GM06990 (cell line): ENCODE data around the gene SH3BP5L.

ENCODE experiments used
- DNase-seq: peaks from one replicate; pipeline ENCODE4 v3.0.0-alpha.2; 2011; ENCODE audit not compliant: insufficient read length; ENCODE audit errors: extremely low read depth
- H3K27me3 ChIP-seq: replicated peaks from 2 replicates; pipeline ENCODE4 v1.6.0; 2011; ENCODE audit warnings: low read length; ENCODE audit not compliant: control insufficient read depth, insufficient read depth
- H3K36me3 ChIP-seq: 2 replicates; pipeline ENCODE4 v1.5.1; 2011; ENCODE audit warnings: low read length; ENCODE audit not compliant: control insufficient read depth, insufficient read depth
- H3K4me3 ChIP-seq: replicated peaks from 2 replicates; pipeline ENCODE4 v1.5.1; 2011; ENCODE audit warnings: low read depth, mild to moderate bottlenecking, control low read depth, low read length
- CTCF ChIP-seq: IDR thresholded peaks from 2 replicates; pipeline ENCODE4 v1.5.1; 2011; ENCODE audit warnings: low read length, control low read depth, mild to moderate bottlenecking, inconsistent platforms; ENCODE audit not compliant: insufficient read depth, poor library complexity, severe bottlenecking

The SH3BP5L gene

GRCh38 chr1:248839168-248839555 lies 13.4 kb upstream of the SH3BP5L start:
- H3K36me3 ChIP-seq = no peaks in the 10 kb centered on the region
- no peaks in the 10 kb centered on the region for H3K27me3 ChIP-seq
- H3K4me3 ChIP-seq = peak overlapping the region; percentile 81
- no peak for DNase-seq
- TF ChIP-seq CTCF = no peak

GRCh38 chr1:248838357-248839167 lies 12.8 kb upstream of the SH3BP5L start:
- Histone ChIP-seq H3K4me3 (peak overlapping the region; percentile 81), H3K36me3 (no peaks in the 10 kb centered on the region), H3K27me3 (no peaks in the 10 kb centered on the region)
- DNase-seq = peak; percentile 92
- no peak for TF ChIP-seq CTCF

DNA sequence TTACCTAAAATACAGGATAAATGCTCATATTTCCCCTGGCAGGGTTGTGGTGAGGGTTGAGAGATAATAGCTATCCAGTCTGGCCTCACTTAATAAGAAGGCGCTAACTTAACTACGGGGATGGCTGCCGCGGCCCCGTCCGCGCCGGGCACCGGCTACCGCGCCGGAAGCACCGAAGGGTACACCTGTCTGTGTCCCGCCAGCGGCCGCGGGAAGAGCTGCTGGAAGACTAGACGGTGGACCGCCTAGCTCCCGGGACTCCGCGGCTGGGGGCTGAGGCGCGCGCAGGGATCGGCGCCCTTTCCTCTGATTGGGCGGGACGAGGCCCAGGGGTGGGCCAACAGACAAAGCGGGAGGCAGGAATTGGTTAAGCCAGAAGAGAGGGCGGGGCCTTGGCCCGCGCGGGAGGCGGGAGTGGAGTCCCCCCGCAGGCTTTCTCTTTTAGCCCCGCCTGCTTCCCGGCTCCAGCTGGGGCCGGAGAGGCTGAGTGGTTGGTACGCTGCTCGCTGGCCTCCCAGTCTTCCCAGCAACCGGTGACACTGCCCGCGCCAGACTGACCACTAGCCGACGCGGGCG lies 12.2 kb upstream of the SH3BP5L start, which contains the start of gene ZNF672:
Gene ZNF672 (plus strand): TSS at position 444 of the 576 bp plus-strand sequence. CDS start 9,051 bp downstream, outside the sequence.
- no peaks in the 10 kb centered on the region for H3K36me3 ChIP-seq
- peak within 1 kb of the TSS; percentile 81 for H3K4me3 ChIP-seq
- H3K27me3 ChIP-seq = no peaks in the 10 kb centered on the region
- no peak for TF ChIP-seq CTCF
- peak; percentile 97 for DNase-seq

- no peak for TF ChIP-seq CTCF
- Histone ChIP-seq H3K36me3 (no peaks in the 10 kb centered on the region), H3K4me3 (peak overlapping the region; percentile 81), H3K27me3 (no peaks in the 10 kb centered on the region)
- DNase-seq = no peak
Measured at GRCh38 chr1:248837045-248837780, 11.5 kb upstream of the SH3BP5L start.

DNA sequence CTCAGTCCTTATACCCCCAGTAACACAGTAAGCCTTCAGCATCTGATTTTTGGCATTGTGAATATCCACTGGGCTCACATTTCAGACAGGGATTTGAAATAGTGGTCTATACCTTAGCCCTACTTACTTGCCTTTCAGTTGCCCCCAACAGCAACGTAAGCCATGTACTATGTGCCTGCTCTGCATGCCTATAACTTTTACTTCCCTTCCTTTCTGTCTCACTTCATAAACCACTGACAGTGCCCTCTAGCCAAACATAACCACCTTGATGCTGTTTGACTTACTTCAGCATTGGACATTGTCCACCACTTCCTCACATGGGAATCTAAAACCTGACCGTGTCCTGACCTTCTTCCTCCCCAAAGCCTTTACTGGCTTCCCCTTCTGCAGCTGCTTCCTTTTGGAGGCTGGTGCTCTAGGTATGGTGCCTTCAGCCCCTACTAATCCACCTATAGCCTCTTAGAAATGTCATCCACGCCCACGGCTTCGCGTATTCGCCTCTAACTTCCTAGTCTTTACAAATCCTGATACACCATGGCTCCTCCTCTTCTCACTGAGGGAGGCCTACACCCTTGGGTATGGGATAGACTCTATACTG lies 8.7 kb upstream of the SH3BP5L start:
- no peaks in the 10 kb centered on the region for H3K36me3 ChIP-seq
- H3K4me3 ChIP-seq = no peak overlapping the region
- TF ChIP-seq CTCF = no peak
- H3K27me3 ChIP-seq = no peaks in the 10 kb centered on the region
- no peak for DNase-seq
